HG03520 (cell line): ENCODE data around the gene ZIM2.

Experiments
- ATAC-seq: cut with Tn5 transposase; IDR thresholded peaks from one replicate; pipeline ENCODE4 v1.9.1; 2021; ENCODE audit warnings: mild to moderate bottlenecking, moderate library complexity; ENCODE audit not compliant: unreplicated experiment

The ZIM2 gene

DNA sequence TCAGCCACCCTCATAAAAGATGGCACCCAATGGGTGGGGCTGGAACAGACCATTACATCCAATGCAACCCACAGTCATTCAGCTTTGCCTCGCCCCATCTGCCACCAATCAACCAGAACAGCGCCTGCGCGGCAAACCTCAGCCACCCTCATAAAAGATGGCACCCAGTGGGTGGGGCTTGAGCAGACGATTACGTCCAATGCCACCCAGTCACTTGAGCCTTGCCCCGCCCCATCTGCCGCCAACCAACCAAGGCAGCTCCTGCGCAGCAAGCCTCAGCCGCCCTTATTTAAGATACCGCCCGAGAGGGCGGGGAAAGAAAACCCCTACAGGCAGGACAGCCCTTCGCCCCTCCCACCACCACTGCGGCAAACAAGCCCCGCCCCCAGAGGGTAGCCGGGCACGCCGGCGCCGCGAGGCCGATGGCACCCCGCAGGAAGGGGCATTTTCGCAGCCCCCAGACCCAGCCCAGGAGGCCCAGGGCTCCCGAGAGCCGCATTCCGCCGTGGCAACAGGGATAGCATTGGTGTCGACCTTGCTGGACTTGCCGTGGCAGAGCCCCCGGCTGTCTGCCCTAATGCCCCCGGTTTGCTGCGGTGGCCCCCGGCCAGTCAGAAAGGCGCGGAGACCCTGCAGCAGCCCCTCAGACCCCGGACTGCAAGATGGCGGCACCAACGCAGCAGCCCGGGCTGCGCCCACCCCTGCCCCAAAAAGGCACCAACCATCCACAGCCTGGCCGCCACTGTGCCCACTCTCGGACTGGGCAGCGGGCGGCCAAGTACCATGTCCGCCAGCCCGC is 675 bp downstream of the ZIM2 start:
- ATAC-seq = no peak

- no peak for ATAC-seq
These were observed 1.4 kb downstream of the ZIM2 start for GRCh38 chr19:56838909-56839651.

GRCh38 chr19:56838024-56838908 is 2.3 kb downstream of the ZIM2 start:
- no peak for ATAC-seq

DNA sequence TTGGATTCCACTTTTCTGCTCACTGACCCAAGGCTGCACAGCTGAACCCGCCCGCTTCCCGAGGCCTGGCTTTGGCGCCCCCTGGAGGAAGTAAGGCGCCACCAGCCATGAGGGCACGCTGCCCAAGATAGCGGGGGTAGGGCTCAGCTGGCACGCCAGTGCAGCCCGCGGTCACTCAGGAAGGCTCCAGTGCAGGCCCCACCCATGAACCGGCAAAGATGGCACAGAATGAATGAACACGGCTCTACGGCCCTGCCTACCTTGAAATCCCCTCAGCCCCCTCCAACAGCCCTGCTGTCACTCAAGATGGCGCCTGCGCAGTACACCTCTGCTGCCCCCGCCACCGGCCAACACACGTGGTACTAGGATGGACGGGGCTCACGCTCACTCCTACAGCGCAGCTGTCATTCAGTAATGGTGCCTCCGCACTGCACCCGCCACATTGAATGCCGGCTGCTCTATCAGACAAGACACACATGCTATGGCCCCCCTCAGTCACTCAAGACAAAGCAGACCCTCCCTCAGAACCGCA is 3.0 kb downstream of the ZIM2 start:
- no peak for ATAC-seq

GRCh38 chr19:56837004-56837403 is 3.5 kb downstream of the ZIM2 start:
- ATAC-seq = no peak

GRCh38 chr19:56836059-56836458 is 4.5 kb downstream of the ZIM2 start:
- ATAC-seq = no peak

DNA sequence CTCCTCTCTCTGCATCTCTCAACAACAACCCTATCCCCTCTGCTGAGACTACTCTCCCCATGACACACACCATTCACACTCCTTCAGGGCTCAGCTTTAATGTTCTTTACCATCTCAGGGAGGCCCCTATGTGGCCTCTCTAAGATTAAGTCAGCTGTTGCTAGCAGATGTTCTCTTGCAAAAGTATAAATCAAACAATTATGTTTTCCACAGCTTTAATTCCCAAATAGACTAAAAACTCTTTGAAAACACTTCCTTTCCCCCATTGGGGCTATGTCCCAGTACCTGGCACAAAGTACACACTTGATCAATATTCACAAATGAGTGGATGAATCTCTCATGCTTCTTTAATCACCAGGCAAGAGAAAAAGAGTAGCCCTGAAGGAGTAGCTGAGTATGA is 5.1 kb downstream of the ZIM2 start:
- ATAC-seq = no peak

- ATAC-seq = no peak
These were observed 5.8 kb downstream of the ZIM2 start for GRCh38 chr19:56834564-56835375.

DNA sequence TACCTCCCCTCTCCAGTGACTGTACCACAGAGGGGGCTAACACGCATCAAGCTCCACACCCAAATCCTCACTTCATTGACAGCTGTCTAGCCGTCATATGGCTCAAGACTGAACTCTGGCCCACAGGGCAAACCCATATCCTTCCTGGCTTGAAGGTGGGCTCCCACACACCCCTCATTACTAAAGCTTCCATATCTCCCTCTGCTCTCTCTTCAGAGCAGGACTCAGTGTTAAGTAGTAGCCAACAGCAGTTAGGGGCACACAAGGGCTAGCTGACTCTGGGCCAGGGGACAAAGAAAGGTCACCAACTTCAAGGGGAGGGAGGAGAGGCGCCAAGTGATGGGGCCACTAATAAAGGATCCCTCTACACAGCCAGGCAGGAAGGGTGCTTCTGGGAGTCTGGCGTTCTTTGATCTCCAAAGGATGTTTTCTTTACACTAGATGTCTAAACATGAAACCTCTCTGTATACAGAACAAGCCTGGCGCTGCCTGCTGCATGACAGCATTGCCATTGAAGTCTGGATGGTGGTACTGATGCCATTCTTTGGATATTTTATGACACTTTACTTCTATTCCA is 8.1 kb downstream of the ZIM2 start:
- no peak for ATAC-seq

DNA sequence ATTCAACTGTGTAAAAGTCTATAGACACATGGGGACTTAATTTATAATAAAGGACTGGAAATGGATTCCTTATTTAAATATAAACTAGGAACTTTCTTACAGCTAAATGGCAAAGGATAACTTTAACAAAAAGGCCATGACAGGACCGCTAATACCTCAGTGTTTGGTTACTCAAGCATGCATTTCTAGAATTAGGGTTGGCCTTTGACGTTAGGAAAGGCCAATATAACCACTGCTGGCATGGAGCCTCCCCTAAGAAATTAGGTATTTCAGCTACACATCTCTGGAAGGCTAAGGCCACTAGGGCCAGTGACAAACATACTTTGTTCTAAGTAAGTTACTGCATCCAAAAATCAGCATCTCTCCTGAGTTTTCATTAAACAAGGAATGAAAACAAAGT is 9.3 kb downstream of the ZIM2 start:
- ATAC-seq = no peak

DNA sequence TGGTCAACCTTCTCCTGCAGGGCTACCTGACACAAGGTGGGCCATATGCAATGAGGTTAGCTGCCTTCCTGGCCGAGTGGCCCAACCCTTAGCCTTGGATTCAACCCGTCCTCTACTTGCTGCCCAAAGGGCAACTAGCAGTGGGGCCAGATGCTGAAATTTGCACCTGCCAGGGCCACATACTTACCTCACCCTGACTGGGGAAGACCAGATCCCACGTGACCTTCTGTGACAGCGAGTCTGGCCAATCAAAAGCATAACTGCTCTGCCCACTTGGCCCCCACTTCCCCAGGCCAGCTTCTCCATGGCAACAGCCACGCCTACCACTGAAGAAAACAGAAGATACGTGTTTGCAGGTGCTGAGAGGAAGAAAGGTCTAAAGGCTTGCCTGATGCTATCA is 10.9 kb downstream of the ZIM2 start:
- no peak for ATAC-seq

DNA sequence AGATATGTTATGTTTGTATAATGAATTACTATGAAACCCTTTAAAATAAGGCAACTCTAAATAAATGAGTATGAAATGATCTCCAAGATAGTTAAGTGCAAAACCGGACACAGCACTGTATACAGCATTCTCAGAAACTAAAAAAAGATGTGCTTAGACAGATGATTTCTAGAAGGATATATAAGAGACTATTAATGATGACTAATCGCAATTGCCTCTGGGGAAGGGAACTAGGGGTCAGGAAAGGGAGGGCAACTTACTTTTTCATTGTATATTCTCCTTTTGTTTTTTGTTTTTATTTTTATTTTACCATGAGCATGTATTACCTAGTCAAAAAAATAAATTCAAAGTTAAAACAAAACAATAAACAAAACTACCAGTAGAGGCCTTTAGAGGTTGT is 12.8 kb downstream of the ZIM2 start:
- ATAC-seq = no peak

DNA sequence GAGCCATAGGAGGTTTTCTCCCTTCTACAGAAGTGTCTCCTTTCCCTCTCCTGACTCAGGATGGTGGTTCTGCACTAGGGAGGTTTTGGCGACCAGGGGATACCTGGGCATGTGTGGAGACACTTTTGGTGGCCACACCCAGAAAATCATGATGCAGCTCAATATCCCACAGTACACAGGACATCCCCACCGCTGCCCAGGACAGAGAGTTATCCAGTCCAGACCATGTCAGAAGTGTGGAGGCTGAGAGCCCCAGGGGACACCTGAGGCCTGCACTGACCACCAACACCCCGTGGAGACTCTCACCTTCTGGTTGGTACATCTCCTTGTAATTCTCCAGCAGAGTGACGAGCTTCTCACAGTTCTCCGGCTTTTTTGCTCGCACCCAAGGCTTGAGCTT is 16.6 kb downstream of the ZIM2 start:
- ATAC-seq = no peak

GRCh38 chr19:56823417-56823816 is 17.1 kb downstream of the ZIM2 start:
- no peak for ATAC-seq

GRCh38 chr19:56822755-56823154 is 17.8 kb downstream of the ZIM2 start:
- no peak for ATAC-seq

- no peak for ATAC-seq
These were observed 18.9 kb downstream of the ZIM2 start for GRCh38 chr19:56821675-56822074.

DNA sequence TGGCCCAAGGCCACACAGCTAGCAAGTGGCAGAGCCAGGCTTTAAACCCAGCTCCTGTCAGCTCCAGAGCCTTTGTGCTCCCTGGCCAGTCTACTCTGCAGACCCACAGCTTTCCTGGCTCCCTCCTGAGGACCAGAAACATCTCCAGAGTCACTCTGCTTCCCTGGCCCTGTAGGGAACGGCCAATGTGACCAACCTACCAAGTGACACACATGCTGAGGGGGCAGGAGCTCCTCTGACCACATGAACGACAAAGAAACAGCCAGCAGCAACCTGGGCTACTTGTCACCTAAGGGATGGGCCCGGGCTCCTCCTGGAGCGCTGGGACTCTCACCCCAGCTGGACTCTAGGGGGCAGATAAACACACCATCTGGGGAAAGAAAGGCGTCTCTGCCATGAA is 19.3 kb downstream of the ZIM2 start:
- no peak for ATAC-seq

- no peak for ATAC-seq
These were observed 21.4 kb downstream of the ZIM2 start for GRCh38 chr19:56819166-56819565.

DNA sequence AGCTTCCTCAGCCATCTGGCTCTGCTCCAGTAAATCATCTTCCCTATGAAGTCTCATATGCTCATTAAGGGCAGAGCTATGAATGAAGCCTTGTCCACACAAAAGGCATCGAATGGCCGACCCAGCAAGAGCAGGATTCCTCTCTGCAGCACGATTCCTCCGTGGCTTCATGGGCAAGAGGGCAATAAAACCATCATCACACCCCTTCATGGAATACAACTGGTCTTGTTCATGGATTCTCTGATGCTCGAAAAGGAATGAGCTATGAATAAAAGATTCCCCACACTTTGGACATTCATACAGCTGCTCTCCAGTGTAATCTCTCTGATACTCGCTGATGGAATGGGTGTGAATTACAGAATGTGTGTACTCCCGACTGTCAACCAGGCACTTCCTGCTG is 25.9 kb downstream of the ZIM2 start:
- ATAC-seq = no peak

- no peak for ATAC-seq
These were observed 27.0 kb downstream of the ZIM2 start for GRCh38 chr19:56813531-56813930.
